SIG-M5 treated with dmso at 0.1 percent for 504 hours (cell line): ENCODE results near the gene SF3B1.

Source experiments
- DNase-seq: peaks from one replicate; lab custom pipeline; 2025; ENCODE audit not compliant: unreplicated experiment; lab: John Stamatoyannopoulos, UW

The SF3B1 gene

DNA sequence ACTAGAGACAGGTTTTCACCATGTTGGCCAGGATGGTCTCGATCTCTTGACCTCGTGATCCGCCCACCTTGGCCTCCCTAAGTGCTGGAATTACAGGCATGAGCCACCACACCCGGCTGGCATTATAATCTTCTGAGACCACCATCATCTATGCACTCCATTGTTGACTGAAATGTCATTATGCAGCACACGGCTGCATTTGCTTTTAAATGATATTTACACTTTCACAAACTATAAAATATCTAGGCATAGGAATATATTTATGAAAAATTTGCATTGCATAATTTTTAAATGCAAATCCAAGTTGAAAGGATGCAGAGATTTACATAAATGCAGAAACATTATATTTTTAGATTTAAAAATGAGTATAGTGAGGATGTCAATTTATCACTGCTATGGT, 94.2 kb downstream of the SF3B1 start:
- DNase-seq = no peak
